Astrocyte (in vitro differentiated cells and primary cell): Measurements from ENCODE around the gene ZNF189. TPM values are rescaled to one million over a fixed set of nuclear protein-coding genes. Genes with fewer than 3 reads are reported as not detected.

ENCODE experiments used
- DNase-seq: peaks from one replicate; pipeline ENCODE4 v3.0.0-alpha.2; 2010; ENCODE audit warnings: low read depth
- FAIRE-seq: peaks from 2 replicates; lab custom pipeline; 2011; peaks lifted over from hg19 to GRCh38; lab: Jason Lieb, UNC
- H2AFZ ChIP-seq: 2 replicates; pipeline ENCODE4 v1.6.0; 2012; ENCODE audit warnings: low read depth, low read length, inconsistent platforms
- H3K27ac ChIP-seq: 2 replicates; pipeline ENCODE4 v1.5.1; 2011; ENCODE audit warnings: low read depth, low read length, inconsistent platforms
- H3K27me3 ChIP-seq: 2 replicates; pipeline ENCODE4 v1.6.0; 2011; ENCODE audit warnings: low read length, inconsistent platforms; ENCODE audit not compliant: insufficient read depth
- H3K36me3 ChIP-seq: 2 replicates; pipeline ENCODE4 v1.5.1; 2011; ENCODE audit warnings: low read length, inconsistent platforms; ENCODE audit not compliant: insufficient read depth
- H3K4me1 ChIP-seq: 2 replicates; pipeline ENCODE4 v1.5.1; 2011; ENCODE audit warnings: low read length, inconsistent platforms; ENCODE audit not compliant: insufficient read depth
- H3K4me2 ChIP-seq: 2 replicates; pipeline ENCODE4 v1.6.0; 2012; ENCODE audit warnings: low read length, inconsistent platforms
- H3K4me3 ChIP-seq: 2 replicates; pipeline ENCODE4 v1.5.1; 2011; ENCODE audit warnings: low read depth, mild to moderate bottlenecking, low read length, inconsistent platforms; ENCODE audit not compliant: insufficient read depth
- H3K79me2 ChIP-seq: 2 replicates; pipeline ENCODE4 v1.6.0; 2012; ENCODE audit warnings: mild to moderate bottlenecking, low read length, inconsistent platforms; ENCODE audit not compliant: insufficient read depth
- H3K9ac ChIP-seq: 2 replicates; pipeline ENCODE4 v1.6.0; 2012; ENCODE audit warnings: mild to moderate bottlenecking, low read length, inconsistent platforms
- H3K9me3 ChIP-seq: 2 replicates; pipeline ENCODE4 v1.5.1; 2012; ENCODE audit warnings: low read depth, mild to moderate bottlenecking, low read length, inconsistent platforms; ENCODE audit not compliant: insufficient read depth
- H4K20me1 ChIP-seq: 2 replicates; pipeline ENCODE4 v1.6.0; 2012; ENCODE audit warnings: low read length, inconsistent platforms; ENCODE audit not compliant: insufficient read depth
- H3K27ac Mint-ChIP-seq: one replicate; pipeline ENCODE4 v1.8.0; 2021; ENCODE audit warnings: mild to moderate bottlenecking, mixed read lengths; ENCODE audit not compliant: unreplicated experiment
- H3K27me3 Mint-ChIP-seq: one replicate; pipeline ENCODE4 v1.8.0; 2021; ENCODE audit warnings: low read depth, mixed read lengths; ENCODE audit not compliant: unreplicated experiment
- H3K36me3 Mint-ChIP-seq: one replicate; pipeline ENCODE4 v1.8.0; 2021; ENCODE audit warnings: low read depth, mixed read lengths; ENCODE audit not compliant: unreplicated experiment
- H3K4me1 Mint-ChIP-seq: one replicate; pipeline ENCODE4 v1.8.0; 2021; ENCODE audit warnings: low read depth, mixed read lengths; ENCODE audit not compliant: unreplicated experiment
- H3K4me3 Mint-ChIP-seq: one replicate; pipeline ENCODE4 v1.8.0; 2021; ENCODE audit warnings: mild to moderate bottlenecking, moderate library complexity, mixed read lengths; ENCODE audit not compliant: unreplicated experiment
- H3K9me3 Mint-ChIP-seq: one replicate; pipeline ENCODE4 v1.8.0; 2021; ENCODE audit warnings: mild to moderate bottlenecking, mixed read lengths; ENCODE audit not compliant: unreplicated experiment
- EZH2 ChIP-seq: IDR thresholded peaks from 2 replicates; pipeline ENCODE4 v1.6.1; 2012; ENCODE audit warnings: mild to moderate bottlenecking, low read length, inconsistent platforms; ENCODE audit not compliant: insufficient read depth
- total RNA-seq: library from RNA; stranded (reverse); gene quantifications from 2 replicates; pipeline ENCODE4 v1.2.1, GENCODE V29; 2021
- TF ChIP-seq, protein P1 (sequence below): IDR thresholded peaks from 2 replicates; pipeline ENCODE4 v1.5.1; 2011; ENCODE audit warnings: low read depth, mild to moderate bottlenecking, inconsistent platforms, low read length, moderate library complexity; ENCODE audit not compliant: insufficient read depth

The ZNF189 gene
- total RNA-seq, 1 donor from 2014 or later, result 16.8 TPM

DNA sequence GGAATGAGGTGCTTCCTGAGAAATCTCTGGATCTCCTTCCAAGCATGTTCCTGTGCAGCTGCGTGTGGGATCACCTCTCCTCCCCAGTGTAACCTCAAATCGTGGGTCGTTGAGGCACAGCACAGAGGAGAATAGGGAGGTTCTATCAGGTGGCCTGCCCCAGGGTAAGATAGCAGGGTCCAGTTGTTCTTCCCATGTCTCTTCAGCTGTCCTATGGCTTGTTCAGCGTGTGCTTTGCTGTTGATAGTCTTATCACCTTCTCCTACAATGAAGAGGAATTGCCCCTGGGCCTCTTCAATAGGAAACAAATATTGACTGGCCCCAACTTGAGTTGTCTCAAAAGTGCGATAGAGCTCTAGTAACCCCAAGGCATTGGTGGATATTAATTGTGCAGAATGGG is 36.2 kb upstream of the ZNF189 start:
- Histone ChIP-seq H3K27ac (no peak overlapping the region), H3K36me3 (no peaks in the 10 kb centered on the region), H4K20me1 (no peaks in the 10 kb centered on the region), H3K79me2 (no peaks in the 10 kb centered on the region), H3K4me2 (no peak overlapping the region), H3K4me1 (peaks cover 6% of the 10 kb centered on the region), H3K27me3 (no peaks in the 10 kb centered on the region), H2AFZ (no peak overlapping the region), H3K9me3 (no peaks in the 10 kb centered on the region), H3K9ac (no peak overlapping the region), H3K4me3 (no peak overlapping the region)
- Mint-ChIP-seq H3K4me3 (no peak overlapping the region), H3K36me3 (peaks cover 7% of the 10 kb centered on the region), H3K27me3 (no peaks in the 10 kb centered on the region), H3K9me3 (no peaks in the 10 kb centered on the region), H3K27ac (no peak overlapping the region), H3K4me1 (peaks cover 23% of the 10 kb centered on the region)
- FAIRE-seq (no peak), DNase-seq (no peak)
- no peak for TF ChIP-seq EZH2
- TF ChIP-seq, protein P1, sequence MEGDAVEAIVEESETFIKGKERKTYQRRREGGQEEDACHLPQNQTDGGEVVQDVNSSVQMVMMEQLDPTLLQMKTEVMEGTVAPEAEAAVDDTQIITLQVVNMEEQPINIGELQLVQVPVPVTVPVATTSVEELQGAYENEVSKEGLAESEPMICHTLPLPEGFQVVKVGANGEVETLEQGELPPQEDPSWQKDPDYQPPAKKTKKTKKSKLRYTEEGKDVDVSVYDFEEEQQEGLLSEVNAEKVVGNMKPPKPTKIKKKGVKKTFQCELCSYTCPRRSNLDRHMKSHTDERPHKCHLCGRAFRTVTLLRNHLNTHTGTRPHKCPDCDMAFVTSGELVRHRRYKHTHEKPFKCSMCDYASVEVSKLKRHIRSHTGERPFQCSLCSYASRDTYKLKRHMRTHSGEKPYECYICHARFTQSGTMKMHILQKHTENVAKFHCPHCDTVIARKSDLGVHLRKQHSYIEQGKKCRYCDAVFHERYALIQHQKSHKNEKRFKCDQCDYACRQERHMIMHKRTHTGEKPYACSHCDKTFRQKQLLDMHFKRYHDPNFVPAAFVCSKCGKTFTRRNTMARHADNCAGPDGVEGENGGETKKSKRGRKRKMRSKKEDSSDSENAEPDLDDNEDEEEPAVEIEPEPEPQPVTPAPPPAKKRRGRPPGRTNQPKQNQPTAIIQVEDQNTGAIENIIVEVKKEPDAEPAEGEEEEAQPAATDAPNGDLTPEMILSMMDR, result no peak

DNA sequence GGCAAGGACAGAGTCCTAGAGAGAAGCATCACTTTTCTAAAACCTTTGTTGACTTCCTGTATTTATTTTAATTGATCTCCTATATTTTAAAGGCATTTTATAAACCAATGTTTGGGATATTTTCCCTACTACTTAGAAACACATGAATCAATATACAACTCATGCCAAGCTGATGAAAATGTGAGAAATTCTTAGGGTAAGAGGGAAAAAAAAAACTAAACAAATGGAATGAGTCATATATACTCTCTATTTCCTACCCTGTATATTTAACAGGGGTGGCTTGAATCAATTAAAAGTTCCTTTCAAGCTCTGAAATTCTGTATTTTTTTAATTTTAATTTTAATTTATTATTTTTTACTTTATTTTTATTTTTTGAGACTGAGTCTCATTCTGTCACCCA is 33.5 kb upstream of the ZNF189 start:
- H3K27ac Mint-ChIP-seq, result peak overlapping the region; percentile 50
- no peaks in the 10 kb centered on the region for H3K9me3 Mint-ChIP-seq
- no peaks in the 10 kb centered on the region for H3K9me3 ChIP-seq
- H3K27me3 Mint-ChIP-seq, result no peaks in the 10 kb centered on the region
- H3K36me3 Mint-ChIP-seq, result peaks cover 7% of the 10 kb centered on the region
- DNase-seq (peak; percentile 17), FAIRE-seq (no peak)
- H3K4me2 ChIP-seq, result no peak overlapping the region
- no peaks in the 10 kb centered on the region for H3K79me2 ChIP-seq
- H3K4me1 Mint-ChIP-seq, result peaks cover 33% of the 10 kb centered on the region
- no peaks in the 10 kb centered on the region for H3K36me3 ChIP-seq
- H2AFZ ChIP-seq, result no peak overlapping the region
- no peak overlapping the region for H3K27ac ChIP-seq
- no peaks in the 10 kb centered on the region for H4K20me1 ChIP-seq
- no peak overlapping the region for H3K4me3 Mint-ChIP-seq
- no peak for TF ChIP-seq EZH2
- TF ChIP-seq, protein P1, result no peak
- H3K4me3 ChIP-seq, result no peak overlapping the region
- peaks cover 13% of the 10 kb centered on the region for H3K4me1 ChIP-seq
- no peak overlapping the region for H3K9ac ChIP-seq
- no peaks in the 10 kb centered on the region for H3K27me3 ChIP-seq

DNA sequence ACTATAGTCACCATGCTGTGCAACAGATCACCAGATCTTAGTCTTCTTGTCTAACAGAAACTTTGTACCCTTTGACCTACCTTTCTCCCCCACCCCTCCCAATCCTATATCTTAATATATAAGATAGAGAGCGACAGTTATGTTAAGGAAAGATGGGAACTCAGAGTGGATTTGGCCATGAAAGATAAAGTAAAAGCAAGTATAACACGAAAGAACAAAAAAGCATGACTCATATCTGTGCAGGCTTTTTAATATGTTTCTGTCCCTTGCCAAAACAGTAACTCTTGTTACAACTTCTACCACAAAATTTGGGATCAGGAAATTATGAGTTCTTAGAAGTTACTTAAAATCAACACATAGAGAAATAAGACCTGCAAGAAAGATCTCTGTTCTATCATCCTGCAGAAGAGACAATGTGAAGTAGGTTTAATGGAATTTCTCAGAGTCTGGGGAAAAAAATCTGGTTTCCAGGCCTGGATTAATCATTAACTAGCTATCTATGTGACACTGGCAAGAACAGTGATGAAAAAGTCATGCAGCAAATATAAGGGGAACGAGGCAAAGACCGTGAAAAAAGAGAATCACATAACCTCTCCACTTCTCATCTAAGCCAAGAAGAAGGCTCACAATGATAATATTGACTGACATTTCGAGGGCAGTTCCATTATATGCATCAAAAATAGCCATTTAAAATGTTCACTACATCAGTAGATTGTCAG is 32.5 kb upstream of the ZNF189 start:
- peak overlapping the region; percentile 4 for H3K27ac Mint-ChIP-seq
- H3K4me1 Mint-ChIP-seq, result peaks cover 33% of the 10 kb centered on the region
- no peak overlapping the region for H3K4me3 Mint-ChIP-seq
- H3K27me3 Mint-ChIP-seq, result no peaks in the 10 kb centered on the region
- Histone ChIP-seq H3K79me2 (no peaks in the 10 kb centered on the region), H4K20me1 (no peaks in the 10 kb centered on the region), H3K27ac (no peak overlapping the region), H3K4me2 (no peak overlapping the region), H3K27me3 (no peaks in the 10 kb centered on the region), H3K9ac (no peak overlapping the region), H3K36me3 (no peaks in the 10 kb centered on the region), H3K4me1 (peaks cover 13% of the 10 kb centered on the region), H2AFZ (no peak overlapping the region), H3K9me3 (no peaks in the 10 kb centered on the region), H3K4me3 (no peak overlapping the region)
- DNase-seq (peak; percentile 43), FAIRE-seq (peak; percentile 78)
- H3K9me3 Mint-ChIP-seq, result no peaks in the 10 kb centered on the region
- H3K36me3 Mint-ChIP-seq, result peaks cover 1% of the 10 kb centered on the region
- TF ChIP-seq, protein P1, result no peak
- TF ChIP-seq EZH2, result no peak
